NCI-H128 (cell line): ENCODE results near the gene CDKN2B-AS1.

Experiments
- DNase-seq: peaks from one replicate; lab custom pipeline; 2025; ENCODE audit not compliant: unreplicated experiment; lab: John Stamatoyannopoulos, UW

The CDKN2B-AS1 gene

GRCh38 chr9:22114956-22115355 lies 120.4 kb downstream of the CDKN2B-AS1 start:
- DNase-seq = no peak

GRCh38 chr9:22116758-22117157 lies 122.2 kb downstream of the CDKN2B-AS1 start:
- DNase-seq = no peak

GRCh38 chr9:22117511-22118384 lies 123.2 kb downstream of the CDKN2B-AS1 start:
- no peak for DNase-seq

GRCh38 chr9:22118810-22119521 lies 124.4 kb downstream of the CDKN2B-AS1 start:
- no peak for DNase-seq

- no peak for DNase-seq
These were observed 125.0 kb downstream of the CDKN2B-AS1 start for GRCh38 chr9:22119522-22120158.

DNA sequence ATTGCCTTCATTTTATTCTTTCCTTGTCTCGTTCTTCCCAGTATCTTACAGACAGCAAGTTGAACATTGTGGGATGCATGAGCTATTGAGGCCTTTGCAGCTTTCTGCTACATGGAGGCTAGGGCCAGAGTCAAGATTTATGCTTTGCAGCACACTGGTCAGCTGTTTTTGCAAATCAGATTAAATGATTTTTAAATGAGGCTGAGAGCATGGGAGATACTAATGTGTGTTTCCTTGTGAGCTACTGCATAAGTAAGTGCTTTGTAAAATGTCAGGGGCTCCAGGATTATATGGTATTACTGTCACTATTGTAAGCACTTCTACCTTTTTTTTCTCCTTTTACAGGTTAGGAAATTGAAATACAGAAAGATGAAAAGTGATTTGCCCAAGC lies 125.6 kb downstream of the CDKN2B-AS1 start:
- no peak for DNase-seq

- no peak for DNase-seq
These were observed 126.0 kb downstream of the CDKN2B-AS1 start for GRCh38 chr9:22120595-22120994.

GRCh38 chr9:22124263-22125011 lies 129.8 kb downstream of the CDKN2B-AS1 start:
- no peak for DNase-seq

- DNase-seq = no peak
These were observed 134.5 kb downstream of the CDKN2B-AS1 start for GRCh38 chr9:22129133-22129532.

DNA sequence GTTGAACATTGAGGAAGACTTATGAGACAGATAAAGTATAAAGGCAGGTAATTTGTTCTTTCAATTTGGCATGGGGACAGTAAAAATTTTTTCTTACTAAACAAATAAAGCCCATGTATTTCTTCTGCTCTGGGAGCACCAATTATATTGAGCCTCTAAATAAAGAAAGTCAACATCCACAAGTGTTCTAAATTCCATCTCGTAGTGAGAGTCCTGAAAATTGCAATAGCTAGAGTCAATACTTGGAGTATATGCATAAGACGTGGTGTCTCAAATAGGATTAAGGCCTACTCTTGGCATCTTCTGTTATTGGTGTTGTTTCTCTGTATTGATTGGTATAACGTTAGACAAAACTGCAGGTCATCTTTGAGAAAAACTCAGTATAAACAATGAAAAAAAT lies 135.0 kb downstream of the CDKN2B-AS1 start:
- DNase-seq = no peak

- DNase-seq = no peak
These were observed 137.2 kb downstream of the CDKN2B-AS1 start for GRCh38 chr9:22131817-22132216.

GRCh38 chr9:22134390-22134789 lies 139.8 kb downstream of the CDKN2B-AS1 start:
- no peak for DNase-seq

DNA sequence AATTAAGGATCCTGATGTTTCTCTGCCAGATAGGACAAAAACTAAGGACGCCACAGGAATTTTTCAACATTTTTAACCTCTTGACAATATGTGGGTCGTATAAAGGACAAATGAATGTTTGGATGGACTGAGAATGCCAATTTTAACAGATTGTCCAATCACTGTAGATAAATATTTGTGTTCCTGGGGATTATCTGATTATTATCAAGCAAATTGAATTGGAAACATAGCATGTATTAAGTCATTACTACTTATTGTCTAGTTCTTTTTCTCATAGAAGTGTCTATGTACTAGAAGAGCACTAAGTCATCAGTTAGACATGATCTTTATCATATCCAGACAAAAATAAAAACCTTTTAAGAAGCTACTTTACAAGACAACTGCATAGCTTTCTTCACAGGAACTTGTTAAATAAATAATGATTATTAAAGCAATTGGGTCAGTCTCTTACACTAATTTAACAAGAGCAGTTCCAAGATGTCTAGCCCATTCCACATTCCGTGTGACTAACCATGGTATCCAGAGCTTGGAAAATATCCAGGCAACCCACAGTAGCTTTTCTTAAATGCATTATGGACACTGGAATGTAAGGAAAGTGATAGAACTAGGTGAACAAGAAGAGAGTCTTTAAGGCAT lies 142.0 kb downstream of the CDKN2B-AS1 start:
- DNase-seq = no peak

DNA sequence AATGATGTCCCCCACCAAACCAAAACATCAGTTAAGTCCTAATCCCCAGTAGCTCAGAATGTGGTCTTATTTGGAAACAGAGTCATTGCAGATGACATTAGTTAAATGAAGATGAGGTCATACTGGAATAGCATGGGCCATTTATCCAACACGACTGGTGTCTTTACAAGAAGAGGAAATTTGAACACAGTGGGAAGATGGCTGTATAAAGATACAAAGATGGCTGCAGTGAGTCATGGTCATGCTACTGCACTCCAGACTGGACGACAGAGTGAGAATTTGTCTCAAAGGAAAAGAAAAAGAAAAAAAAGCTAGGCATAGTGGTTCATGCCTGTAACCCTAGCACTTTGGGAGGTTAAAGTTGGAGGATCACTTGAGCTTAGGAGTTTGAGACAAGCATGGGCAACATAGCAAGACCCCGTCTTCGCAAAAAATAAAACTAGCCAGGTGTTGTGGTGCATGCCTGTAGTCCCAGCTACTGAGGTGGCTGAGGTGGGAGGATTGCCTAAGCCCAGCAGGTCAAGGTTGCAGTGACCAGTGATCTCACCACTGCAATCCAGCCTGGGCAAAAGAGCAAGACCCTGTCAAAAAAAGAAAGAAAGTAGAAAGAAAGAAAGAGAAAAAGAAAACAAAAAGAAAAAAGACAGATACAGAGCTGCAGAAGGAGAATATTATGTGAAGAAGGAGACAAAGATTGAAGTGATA lies 144.5 kb downstream of the CDKN2B-AS1 start:
- no peak for DNase-seq

GRCh38 chr9:22141908-22142307 lies 147.3 kb downstream of the CDKN2B-AS1 start:
- DNase-seq = no peak

- DNase-seq = no peak
These were observed 148.1 kb downstream of the CDKN2B-AS1 start for GRCh38 chr9:22142671-22143070.

DNA sequence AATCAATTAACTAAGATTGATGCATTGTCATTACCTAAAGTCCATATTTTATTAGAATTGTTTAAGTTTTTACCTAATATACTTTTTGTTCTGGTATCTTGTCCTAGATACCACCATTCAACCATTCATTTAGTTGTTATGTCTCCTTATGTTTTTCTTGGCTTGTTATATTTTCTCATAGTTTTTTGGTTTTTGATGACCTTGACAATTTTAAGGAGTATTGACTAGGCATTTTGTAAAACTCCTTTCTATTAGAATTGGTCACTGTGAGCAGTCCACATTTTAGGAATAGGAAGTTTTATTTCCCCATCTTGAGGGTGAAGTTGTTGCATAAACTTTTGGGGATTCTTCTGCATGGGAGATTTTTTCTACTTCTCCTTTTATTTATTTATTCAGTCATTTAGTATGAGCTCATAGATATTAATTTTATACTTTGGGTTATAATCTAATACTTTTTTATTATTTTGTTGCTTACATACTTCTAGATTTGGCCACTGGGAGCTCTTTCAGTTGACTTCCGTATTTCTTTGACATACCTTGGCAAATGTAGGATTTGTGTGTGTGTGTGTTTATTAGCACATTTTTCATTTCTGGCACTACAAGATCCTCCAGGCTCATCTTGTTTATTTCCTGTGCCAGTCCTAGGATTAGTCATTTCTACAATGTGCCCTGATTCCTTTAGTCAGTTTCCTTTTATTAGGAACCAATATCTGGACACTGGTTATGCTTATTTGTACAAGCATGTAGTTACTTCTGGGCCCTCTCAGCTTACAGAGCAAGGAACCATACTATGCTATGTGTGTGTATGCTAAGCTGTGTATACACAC lies 149.4 kb downstream of the CDKN2B-AS1 start:
- DNase-seq = no peak

- no peak for DNase-seq
These were observed 152.0 kb downstream of the CDKN2B-AS1 start for GRCh38 chr9:22146604-22147003.
